RWPE2 (cell line): ENCODE data around the gene WASL.
A peak's percentile ranks its signal among the peaks of the same experiment; 100 is the strongest.

ENCODE experiments used
- ATAC-seq: fragments of 200-7000 bp; cut with Tn5 transposase; 3 replicates; pipeline ENCODE4 v1.9.1; 2021; ENCODE audit warnings: low read depth
- DNase-seq: peaks from one replicate; pipeline ENCODE4 v3.0.0-alpha.2; 2020; ENCODE audit warnings: low spot score
- H3K27ac ChIP-seq: fragments of 450-650 bp; 2 replicates; pipeline ENCODE4 v1.5.1; 2017; ENCODE audit warnings: mild to moderate bottlenecking; ENCODE audit not compliant: poor library complexity, severe bottlenecking
- H3K27me3 ChIP-seq: fragments of 250-450 bp; sonication (Bioruptor Pico); 2 replicates; pipeline ENCODE4 v1.5.1; 2021; ENCODE audit warnings: mild to moderate bottlenecking, moderate library complexity; ENCODE audit not compliant: insufficient read depth, poor library complexity, severe bottlenecking
- H3K36me3 ChIP-seq: fragments of 250-450 bp; sonication (Bioruptor Pico); 2 replicates; pipeline ENCODE4 v1.5.1; 2020; ENCODE audit warnings: low read depth, mild to moderate bottlenecking, moderate library complexity
- H3K4me1 ChIP-seq: fragments of 250-450 bp; sonication (Bioruptor Pico); 2 replicates; pipeline ENCODE4 v1.5.1; 2021; ENCODE audit warnings: mild to moderate bottlenecking, moderate library complexity; ENCODE audit not compliant: insufficient read depth, poor library complexity, severe bottlenecking
- H3K4me3 ChIP-seq: fragments of 250-450 bp; sonication (Bioruptor Pico); 2 replicates; pipeline ENCODE4 v1.5.1; 2021; ENCODE audit warnings: mild to moderate bottlenecking, moderate library complexity; ENCODE audit not compliant: severe bottlenecking
- H3K9me3 ChIP-seq: fragments of 250-450 bp; sonication (Bioruptor Pico); 2 replicates; pipeline ENCODE4 v1.5.1; 2021; ENCODE audit warnings: mild to moderate bottlenecking, moderate library complexity; ENCODE audit not compliant: severe bottlenecking
- CTCF ChIP-seq: fragments of 450-650 bp; IDR thresholded peaks from one replicate; pipeline ENCODE4 v1.5.1; 2017; ENCODE audit warnings: mild to moderate bottlenecking, moderate library complexity; ENCODE audit not compliant: poor library complexity, severe bottlenecking

Gene WASL

DNA sequence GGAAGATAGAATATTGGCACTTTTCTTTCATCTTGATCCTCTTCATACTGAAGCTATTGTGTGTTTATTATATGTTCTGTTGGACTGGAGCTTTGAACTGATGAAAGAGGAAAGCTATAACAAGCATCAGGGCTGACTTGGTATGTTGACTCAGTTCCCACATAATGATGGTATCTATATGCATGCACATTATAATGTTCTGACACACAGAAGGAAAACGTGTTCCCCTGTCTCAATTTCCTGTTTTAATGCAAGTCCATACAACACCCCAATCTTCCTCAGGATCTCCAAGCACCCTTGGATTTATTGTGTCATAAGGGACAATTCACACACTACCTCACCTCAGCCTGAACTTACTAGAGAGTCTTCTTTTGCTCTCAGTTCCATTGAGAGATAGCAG, 8.3 kb upstream of the WASL start:
- no peak for DNase-seq
- Histone ChIP-seq H3K27ac (peak overlapping the region; percentile 10), H3K36me3 (no peaks in the 10 kb centered on the region), H3K9me3 (no peaks in the 10 kb centered on the region), H3K4me3 (no peak overlapping the region), H3K4me1 (peaks cover 34% of the 10 kb centered on the region), H3K27me3 (no peaks in the 10 kb centered on the region)
- ATAC-seq, result peak; percentile 86
- TF ChIP-seq CTCF, result no peak

DNA sequence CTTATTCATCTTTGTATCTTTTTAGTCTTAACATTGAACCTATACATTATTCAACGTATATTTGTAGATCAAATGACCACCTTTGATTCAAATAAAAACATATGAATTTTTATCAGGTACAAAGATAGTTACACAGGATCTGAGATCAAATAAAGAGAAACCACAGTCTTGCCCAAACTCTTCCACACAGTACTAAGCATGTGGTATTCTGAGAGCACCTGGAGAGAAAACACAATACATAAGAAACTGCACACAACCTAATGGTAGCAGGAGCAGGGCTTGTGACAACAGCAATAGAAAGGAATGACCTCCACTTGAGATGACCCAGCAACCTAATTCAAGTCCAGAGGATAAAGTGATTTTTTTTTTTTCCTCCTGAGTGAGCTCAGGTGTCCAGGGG, 6.5 kb upstream of the WASL start:
- Histone ChIP-seq H3K4me3 (no peak overlapping the region), H3K36me3 (no peaks in the 10 kb centered on the region), H3K4me1 (peaks cover 37% of the 10 kb centered on the region), H3K27me3 (no peaks in the 10 kb centered on the region), H3K9me3 (no peaks in the 10 kb centered on the region), H3K27ac (no peak overlapping the region)
- DNase-seq (no peak), ATAC-seq (no peak)
- no peak for TF ChIP-seq CTCF

DNA sequence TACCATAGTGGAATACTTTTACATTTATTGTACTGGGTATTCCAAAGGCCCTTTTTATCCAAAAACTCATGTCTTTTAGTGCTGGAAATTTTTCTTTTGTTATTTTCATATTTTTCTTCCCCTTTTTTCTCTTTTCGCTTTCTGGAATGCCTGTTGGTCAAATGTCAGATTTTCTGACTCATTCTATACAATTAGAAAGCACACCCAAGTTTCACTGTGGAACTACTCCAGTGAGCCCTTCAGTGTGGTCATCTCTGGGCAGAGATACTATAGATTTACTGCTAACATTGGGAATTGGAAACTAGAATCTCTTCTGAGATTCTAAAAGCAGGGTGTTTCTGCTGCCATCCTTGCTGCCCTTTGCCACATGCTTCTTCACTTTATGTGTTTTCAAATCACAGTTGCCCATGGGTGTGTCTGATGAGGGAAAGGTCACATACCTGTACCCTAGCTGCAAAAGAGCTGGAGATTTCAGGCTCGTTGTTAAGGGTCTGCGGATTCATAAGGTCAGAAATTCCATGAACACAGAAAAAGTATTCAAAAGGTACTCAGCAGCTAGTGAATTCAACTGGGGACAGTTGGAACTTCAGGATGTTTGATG, 5.6 kb upstream of the WASL start:
- peaks cover 41% of the 10 kb centered on the region for H3K4me1 ChIP-seq

GRCh38 chr7:123752534-123752933, 3.7 kb upstream of the WASL start:
- H3K27ac ChIP-seq, result no peak overlapping the region
- ATAC-seq (no peak), DNase-seq (no peak)
- no peaks in the 10 kb centered on the region for H3K36me3 ChIP-seq
- H3K27me3 ChIP-seq, result no peaks in the 10 kb centered on the region
- no peaks in the 10 kb centered on the region for H3K9me3 ChIP-seq
- H3K4me1 ChIP-seq, result peaks cover 32% of the 10 kb centered on the region
- no peak overlapping the region for H3K4me3 ChIP-seq
- no peak for TF ChIP-seq CTCF

More for the DNA sequence above, 5.6 kb upstream of the WASL start:
- TF ChIP-seq CTCF, result no peak
- Histone ChIP-seq H3K9me3 (no peaks in the 10 kb centered on the region), H3K27ac (no peak overlapping the region), H3K4me3 (no peak overlapping the region), H3K36me3 (no peaks in the 10 kb centered on the region), H3K27me3 (no peaks in the 10 kb centered on the region)
- no peak for ATAC-seq
- no peak for DNase-seq

- Histone ChIP-seq H3K4me1 (peaks cover 26% of the 10 kb centered on the region), H3K4me3 (no peak overlapping the region), H3K9me3 (no peaks in the 10 kb centered on the region), H3K27me3 (no peaks in the 10 kb centered on the region), H3K36me3 (no peaks in the 10 kb centered on the region), H3K27ac (no peak overlapping the region)
- no peak for ATAC-seq
- no peak for TF ChIP-seq CTCF
- no peak for DNase-seq
Measured at GRCh38 chr7:123751821-123752220, 3.0 kb upstream of the WASL start.
